ENCODE data around the gene IMPDH2. TPM values are rescaled to one million over a fixed set of nuclear protein-coding genes. Genes with fewer than 3 reads are reported as not detected.

IMPDH2 gene
- total and polyA plus RNA-seq, 10 of the 15 experiments (the other 5 are each of a cell fraction or from before 2014, with no cell fraction given) = 190 to 424 (median 345) TPM

DNA sequence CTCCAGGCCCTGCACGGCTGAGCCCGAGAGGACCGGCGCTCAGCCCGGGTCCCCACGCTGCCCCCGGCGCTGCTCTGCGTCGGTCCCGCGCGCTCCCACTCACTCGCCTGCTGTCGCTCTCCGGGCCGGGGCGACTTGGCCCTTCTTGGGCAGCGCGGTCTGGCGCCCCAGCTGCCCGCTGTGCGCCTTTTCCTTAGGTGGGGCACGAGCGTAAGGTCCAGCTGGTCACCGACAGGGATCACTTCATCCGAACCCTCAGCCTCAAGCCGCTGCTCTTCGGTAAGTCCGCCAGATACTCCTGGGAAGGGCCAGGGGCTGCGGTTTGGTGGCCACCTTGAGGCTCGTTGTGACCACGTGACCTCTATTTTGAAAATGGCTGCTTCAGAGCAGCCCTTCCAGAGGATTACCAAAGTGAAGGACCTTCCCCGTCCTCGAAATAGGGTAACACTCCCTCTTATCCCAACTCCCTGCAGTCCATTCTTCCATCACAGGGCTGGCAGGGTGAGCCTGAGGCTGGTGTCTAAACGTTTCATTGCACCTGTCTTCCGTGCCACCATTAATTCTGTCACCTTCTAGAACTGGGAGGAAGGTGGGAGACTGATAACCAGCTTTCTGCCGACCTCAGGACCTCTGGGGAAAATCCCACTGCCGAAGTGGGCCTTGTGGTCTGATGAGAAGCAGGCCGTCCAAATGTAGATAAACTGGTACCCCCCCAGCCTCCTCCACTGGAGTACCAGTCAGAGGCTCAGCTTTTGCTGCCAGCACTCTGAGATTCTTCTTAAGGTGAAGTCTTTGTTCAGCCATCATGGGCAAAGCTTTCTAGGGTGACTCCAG is 38.3 kb downstream of the IMPDH2 start:
- in situ Hi-C loops (cut with MboI) = no loop called here
- TF ChIP-seq RAD51 (IDR thresholded peaks at IDR 0.05) (peak; percentile 98), HDAC6 (IDR thresholded peaks at IDR 0.05; ENCODE audit: unreplicated experiment) (peak; percentile 15), RUNX3 (IDR thresholded peaks at IDR 0.05; ENCODE audit: low read length) (peak; percentile 82), USF1 (IDR thresholded peaks at IDR 0.05; ENCODE audit: borderline replicate concordance, extremely low read length, insufficient read depth, low read depth, low read length) (peak; percentile 83), TAF1 (IDR thresholded peaks at IDR 0.05; ENCODE audit: borderline replicate concordance, low read depth, low read length) (0 out of 2 replicates have a peak, but pooled peaks have one; percentile 25), CBFB (IDR thresholded peaks at IDR 0.05; ENCODE audit: low read depth) (peak; percentile 67; the same call in 1 of the 2 replicates), MYC (IDR thresholded peaks at IDR 0.05; ENCODE audit: insufficient read depth, insufficient read length, insufficient replicate concordance, low read length, severe bottlenecking) (peak; percentile 14), YY1 (IDR thresholded peaks at IDR 0.05; ENCODE audit: low read depth, low read length) (peak; percentile 90), MTA2 (IDR thresholded peaks at IDR 0.05; ENCODE audit: low read depth) (no peak), MEF2A (IDR thresholded peaks at IDR 0.05; ENCODE audit: insufficient read depth, low read depth, low read length) (no peak), PAX5 (IDR thresholded peaks at IDR 0.05; ENCODE audit: borderline replicate concordance, low read depth, low read length) (peak; percentile 8; the same call in 1 of the 2 replicates), KDM1A (IDR thresholded peaks at IDR 0.05; ENCODE audit: borderline replicate concordance) (no peak)
- TF ChIP-seq, protein P1, sequence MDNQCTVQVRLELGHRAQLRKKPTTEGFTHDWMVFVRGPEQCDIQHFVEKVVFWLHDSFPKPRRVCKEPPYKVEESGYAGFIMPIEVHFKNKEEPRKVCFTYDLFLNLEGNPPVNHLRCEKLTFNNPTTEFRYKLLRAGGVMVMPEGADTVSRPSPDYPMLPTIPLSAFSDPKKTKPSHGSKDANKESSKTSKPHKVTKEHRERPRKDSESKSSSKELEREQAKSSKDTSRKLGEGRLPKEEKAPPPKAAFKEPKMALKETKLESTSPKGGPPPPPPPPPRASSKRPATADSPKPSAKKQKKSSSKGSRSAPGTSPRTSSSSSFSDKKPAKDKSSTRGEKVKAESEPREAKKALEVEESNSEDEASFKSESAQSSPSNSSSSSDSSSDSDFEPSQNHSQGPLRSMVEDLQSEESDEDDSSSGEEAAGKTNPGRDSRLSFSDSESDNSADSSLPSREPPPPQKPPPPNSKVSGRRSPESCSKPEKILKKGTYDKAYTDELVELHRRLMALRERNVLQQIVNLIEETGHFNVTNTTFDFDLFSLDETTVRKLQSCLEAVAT (IDR thresholded peaks at IDR 0.05) = peak; percentile 39; the same call in 1 of the 2 replicates
- TF ChIP-seq, protein P2, sequence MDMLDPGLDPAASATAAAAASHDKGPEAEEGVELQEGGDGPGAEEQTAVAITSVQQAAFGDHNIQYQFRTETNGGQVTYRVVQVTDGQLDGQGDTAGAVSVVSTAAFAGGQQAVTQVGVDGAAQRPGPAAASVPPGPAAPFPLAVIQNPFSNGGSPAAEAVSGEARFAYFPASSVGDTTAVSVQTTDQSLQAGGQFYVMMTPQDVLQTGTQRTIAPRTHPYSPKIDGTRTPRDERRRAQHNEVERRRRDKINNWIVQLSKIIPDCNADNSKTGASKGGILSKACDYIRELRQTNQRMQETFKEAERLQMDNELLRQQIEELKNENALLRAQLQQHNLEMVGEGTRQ (IDR thresholded peaks at IDR 0.05; ENCODE audit: borderline replicate concordance, low read depth, low read length) = peak; percentile 48; the same call in 1 of the 2 replicates
- TF ChIP-seq, protein P3, sequence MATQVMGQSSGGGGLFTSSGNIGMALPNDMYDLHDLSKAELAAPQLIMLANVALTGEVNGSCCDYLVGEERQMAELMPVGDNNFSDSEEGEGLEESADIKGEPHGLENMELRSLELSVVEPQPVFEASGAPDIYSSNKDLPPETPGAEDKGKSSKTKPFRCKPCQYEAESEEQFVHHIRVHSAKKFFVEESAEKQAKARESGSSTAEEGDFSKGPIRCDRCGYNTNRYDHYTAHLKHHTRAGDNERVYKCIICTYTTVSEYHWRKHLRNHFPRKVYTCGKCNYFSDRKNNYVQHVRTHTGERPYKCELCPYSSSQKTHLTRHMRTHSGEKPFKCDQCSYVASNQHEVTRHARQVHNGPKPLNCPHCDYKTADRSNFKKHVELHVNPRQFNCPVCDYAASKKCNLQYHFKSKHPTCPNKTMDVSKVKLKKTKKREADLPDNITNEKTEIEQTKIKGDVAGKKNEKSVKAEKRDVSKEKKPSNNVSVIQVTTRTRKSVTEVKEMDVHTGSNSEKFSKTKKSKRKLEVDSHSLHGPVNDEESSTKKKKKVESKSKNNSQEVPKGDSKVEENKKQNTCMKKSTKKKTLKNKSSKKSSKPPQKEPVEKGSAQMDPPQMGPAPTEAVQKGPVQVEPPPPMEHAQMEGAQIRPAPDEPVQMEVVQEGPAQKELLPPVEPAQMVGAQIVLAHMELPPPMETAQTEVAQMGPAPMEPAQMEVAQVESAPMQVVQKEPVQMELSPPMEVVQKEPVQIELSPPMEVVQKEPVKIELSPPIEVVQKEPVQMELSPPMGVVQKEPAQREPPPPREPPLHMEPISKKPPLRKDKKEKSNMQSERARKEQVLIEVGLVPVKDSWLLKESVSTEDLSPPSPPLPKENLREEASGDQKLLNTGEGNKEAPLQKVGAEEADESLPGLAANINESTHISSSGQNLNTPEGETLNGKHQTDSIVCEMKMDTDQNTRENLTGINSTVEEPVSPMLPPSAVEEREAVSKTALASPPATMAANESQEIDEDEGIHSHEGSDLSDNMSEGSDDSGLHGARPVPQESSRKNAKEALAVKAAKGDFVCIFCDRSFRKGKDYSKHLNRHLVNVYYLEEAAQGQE (IDR thresholded peaks at IDR 0.05; ENCODE audit: low read depth, low read length) = no peak

More for the DNA sequence above, 38.3 kb downstream of the IMPDH2 start:
- ATAC-seq (peak; percentile 45), FAIRE-seq (no peak), DNase-seq (ENCODE audit: low read depth, low spot score) (no peak)
- peak overlapping the region; percentile 96 for H2AFZ ChIP-seq (ENCODE audit: control insufficient read depth, low read depth, low read length)
- intact Hi-C loops (cut with micrococcal nuclease; ENCODE audit: unreplicated experiment) = loop anchor here (2.0 kb wide), 2 partner anchors 16 to 30 kb away; partner anchors contain the start of gene WDR6
- peaks cover 19% of the 10 kb centered on the region for H3K4me1 ChIP-seq (ENCODE audit: control insufficient read depth, insufficient read depth, low read length)
- BruUV-seq (replicated peaks) = no TSS peak
- ChIA-PET RAD21 (ENCODE audit: unreplicated experiment) (interaction anchor here (0.6 to 2.7 kb wide), 8 partner anchors 9 to 533 kb away, joined by 3 to 22 read pairs (median 4); partner anchors contain the start of genes NDUFAF3, QRICH1 and WDR6), SMC1A (ENCODE audit: uncharacterized antibody, unreplicated experiment) (interaction anchor here (0.5 to 6.1 kb wide), 5 partner anchors 17 to 103 kb away, joined by 3 to 57 read pairs (median 3); partner anchors contain the start of genes IMPDH2, QRICH1 and WDR6), POLR2A (interaction anchor here (0.6 to 6.6 kb wide), 9 partner anchors 17 to 1515 kb away, joined by 3 to 67 read pairs (median 10); partner anchors contain the start of genes IMPDH2, NDUFAF3, QRICH1 and SCAP), CTCF (interaction anchor here (0.8 to 5.8 kb wide), 7 partner anchors 17 to 251 kb away, joined by 3 to 123 read pairs (median 21); partner anchors contain the start of genes DALRD3, IMPDH2, NDUFAF3 and QRICH1)
- WGBS (ENCODE audit: insufficient coverage, insufficient replicate concordance, low lambda C conversion rate, missing lambda C conversion rate) = under 1% methylated on average over 40 of the region's 40 CpGs
- H3K4me2 ChIP-seq (ENCODE audit: control insufficient read depth, insufficient read depth) = peak overlapping the region; percentile 81
- H3K36me3 ChIP-seq (ENCODE audit: control insufficient read depth in 2 of 2, insufficient read depth in 2 of 2, low read length in 1 of 2) = peaks cover 0 to under 1% of the 10 kb centered on the region in 2 experiments; a peak in 2 of 4 replicates
- H3K9me3 ChIP-seq (replicated peaks; ENCODE audit: control insufficient read depth, insufficient read depth, low read length) = no peaks in the 10 kb centered on the region
- H3K9ac ChIP-seq (ENCODE audit: control insufficient read depth, insufficient read depth, low read length) = peak overlapping the region; percentile 87
- peaks cover 28% of the 10 kb centered on the region for H3K79me2 ChIP-seq (ENCODE audit: control insufficient read depth, insufficient read depth, low read length)
- peak overlapping the region; percentile 93 for H3K4me3 ChIP-seq
- H4K20me1 ChIP-seq (ENCODE audit: control insufficient read depth, insufficient read depth) = no peaks in the 10 kb centered on the region
- H3K27me3 ChIP-seq (replicated peaks in 1 of 2; ENCODE audit: control insufficient read depth in 2 of 2, insufficient read depth in 2 of 2, low read length in 1 of 2) = no peaks in the 10 kb centered on the region
- H3K27ac ChIP-seq (ENCODE audit: control insufficient read depth, insufficient read depth) = peak overlapping the region; percentile 79

Measured in GM12878 (cell line).